ENCODE measurements around the gene MBD3. TPM values are rescaled to one million over a fixed set of nuclear protein-coding genes. Genes with fewer than 3 reads are reported as not detected.

MBD3 gene
- total and polyA plus RNA-seq, 8 donors, result 39.8 to 154 (median 57.4) TPM

- H3K9me3 ChIP-seq, result no peaks in the 10 kb centered on the region
- no peak for TF ChIP-seq POLR2A (IDR thresholded peaks at IDR 0.05)
- no peak for TF ChIP-seq EP300 (IDR thresholded peaks at IDR 0.05)
- TF ChIP-seq POLR2AphosphoS5 (IDR thresholded peaks at IDR 0.05), result no peak
- TF ChIP-seq CTCF (IDR thresholded peaks at IDR 0.05), result no peak
- no peak for DNase-seq
- H3K27ac ChIP-seq, result no peak overlapping the region
- intact Hi-C loops (cut with DNase I; ENCODE audit: low total_unique reads), result no loop called here
- WGBS, 5 donors, result 84 to 94% (median 91%) methylated on average over 12 of the region's 12 CpGs
- H3K27me3 ChIP-seq, result peaks cover 0 to 15% (median 0%) of the 10 kb centered on the region in 3 donors
- H3K4me3 ChIP-seq, result no peak overlapping the region
- peaks cover 5 to 19% (median 15%) of the 10 kb centered on the region in 4 donors for H3K4me1 ChIP-seq
- peaks cover 0 to 5% (median 3%) of the 10 kb centered on the region in 4 donors for H3K36me3 ChIP-seq
Measured at GRCh38 chr19:1571358-1571757, 21.3 kb downstream of the MBD3 start.

GRCh38 chr19:1570836-1571235 is 21.8 kb downstream of the MBD3 start:
- no peak overlapping the region for H3K27ac ChIP-seq
- DNase-seq, result no peak
- TF ChIP-seq EP300 (IDR thresholded peaks at IDR 0.05), result no peak
- no peak for TF ChIP-seq POLR2AphosphoS5 (IDR thresholded peaks at IDR 0.05)
- no peak for TF ChIP-seq POLR2A (IDR thresholded peaks at IDR 0.05)
- TF ChIP-seq CTCF (IDR thresholded peaks at IDR 0.05), result no peak
- WGBS, 5 donors, result 92 to 98% (median 94%) methylated on average over 12 to 13 of the region's 13 CpGs
- no peak overlapping the region for H3K4me3 ChIP-seq
- no peaks in the 10 kb centered on the region for H3K36me3 ChIP-seq
- peaks cover 10 to 24% (median 20%) of the 10 kb centered on the region in 4 donors for H3K4me1 ChIP-seq
- intact Hi-C loops (cut with DNase I; ENCODE audit: low total_unique reads), result no loop called here
- H3K9me3 ChIP-seq, result no peaks in the 10 kb centered on the region
- peaks cover 0 to 17% (median 0%) of the 10 kb centered on the region in 3 donors for H3K27me3 ChIP-seq

GRCh38 chr19:1569997-1570396 is 22.7 kb downstream of the MBD3 start:
- intact Hi-C loops (cut with DNase I; ENCODE audit: low total_unique reads), result no loop called here
- H3K27me3 ChIP-seq, result peaks cover 0 to 17% (median 0%) of the 10 kb centered on the region in 3 donors
- WGBS, 5 donors, result 74 to 82% (median 78%) methylated on average over 4 of the region's 4 CpGs

GRCh38 chr19:1568320-1569019 is 24.2 kb downstream of the MBD3 start, which contains the start of gene MEX3D:
Gene MEX3D (minus strand): TSS chr19:1568325. CDS start chr19:1568058, 267 bp downstream.
- intact Hi-C loops (cut with DNase I; ENCODE audit: low total_unique reads), result no loop called here
- H3K27ac ChIP-seq, result peak within 1 kb of the TSS; percentile 86 to 93 (median 87)
- TF ChIP-seq POLR2AphosphoS5 (IDR thresholded peaks at IDR 0.05) (no peak), EP300 (IDR thresholded peaks at IDR 0.05) (no peak), CTCF (IDR thresholded peaks at IDR 0.05) (no peak), POLR2A (IDR thresholded peaks at IDR 0.05) (no peak)
- H3K4me1 ChIP-seq, result peaks cover 11 to 29% (median 23%) of the 10 kb centered on the region in 4 donors
- no peaks in the 10 kb centered on the region for H3K9me3 ChIP-seq
- peaks cover 0 to 17% (median 0%) of the 10 kb centered on the region in 3 donors for H3K27me3 ChIP-seq
- WGBS, 5 donors, result 5 to 33% (median 11%) methylated on average over 14 to 52 of the region's 63 CpGs
- peak within 1 kb of the TSS; percentile 65 to 76 (median 74) for H3K4me3 ChIP-seq
- H3K36me3 ChIP-seq, result no peaks in the 10 kb centered on the region
- peak; percentile 87 to 93 for DNase-seq

More at GRCh38 chr19:1569997-1570396, 22.7 kb downstream of the MBD3 start:
- Histone ChIP-seq H3K27ac (no peak overlapping the region), H3K9me3 (no peaks in the 10 kb centered on the region), H3K4me3 (no peak overlapping the region), H3K4me1 (peaks cover 11 to 29% (median 23%) of the 10 kb centered on the region in 4 donors), H3K36me3 (no peaks in the 10 kb centered on the region)
- no peak for TF ChIP-seq POLR2AphosphoS5 (IDR thresholded peaks at IDR 0.05)
- DNase-seq, result no peak
